B cell (primary cell): ENCODE measurements around the gene MICAL3. TPM values are rescaled to one million over a fixed set of nuclear protein-coding genes. Genes with fewer than 3 reads are reported as not detected.

Experiments used
- ATAC-seq: fragments of 200-7000 bp; cut with Tn5 transposase; one replicate; pipeline ENCODE4 v1.10.0; 2021; ENCODE audit warnings: low read depth, mild to moderate bottlenecking, moderate number of reproducible peaks, moderate library complexity
- CTCF ChIA-PET: fragments of 350-600 bp; sonication (Branson Sonifier 250); formaldehyde crosslinking; loops from one replicate; lab custom pipeline; 2021; ENCODE audit warnings: antibody characterized with exemption, inconsistent platforms; lab: Charles Lee
- POLR2A ChIA-PET: fragments of 350-600 bp; sonication (Branson Sonifier 250); formaldehyde crosslinking; loops from one replicate; lab custom pipeline; 2021; ENCODE audit warnings: antibody characterized with exemption; lab: Charles Lee
- DNase-seq: peaks from one replicate; pipeline ENCODE4 v3.0.0; 2013
- H2AFZ ChIP-seq: 2 replicates; pipeline ENCODE4 v1.6.1; 2012; ENCODE audit warnings: mild to moderate bottlenecking, low read depth, low read length; ENCODE audit not compliant: insufficient read depth, poor library complexity, severe bottlenecking
- H3K27ac ChIP-seq, 2 donors: 1 replicate in 1 of 2; 2 replicates in 1 of 2; pipeline ENCODE4 v1.5.1; 2012 to 2013; ENCODE audit warnings: low read length in 2 of 2, mild to moderate bottlenecking in 2 of 2, moderate library complexity in 1 of 2
- H3K27me3 ChIP-seq, 4 experiments: fragments of 200-600 bp in 1 of 4; sonication (generic) in 1 of 4; replicated peaks in 1 of 4; 1 replicate in 2 of 4; 2 replicates in 2 of 4; pipeline versions ENCODE4 v1.6.1 to v1.7.0; 2013 to 2016; ENCODE audit warnings: low read length in 3 of 4, mild to moderate bottlenecking in 2 of 4, mixed read lengths in 1 of 4, moderate library complexity in 1 of 4; ENCODE audit not compliant: insufficient read depth in 4 of 4, control insufficient read depth in 3 of 4; ENCODE audit errors: control extremely low read depth in 1 of 4
- H3K36me3 ChIP-seq, 2 experiments: replicated peaks in 1 of 2; 1 replicate in 1 of 2; 2 replicates in 1 of 2; pipeline versions ENCODE4 v1.6.1 to v1.7.1; 2013; ENCODE audit warnings: low read length in 1 of 2; ENCODE audit not compliant: insufficient read depth in 2 of 2, control insufficient read depth in 1 of 2; ENCODE audit errors: control extremely low read depth in 1 of 2, extremely low read depth in 1 of 2
- H3K4me1 ChIP-seq, 2 donors: fragments of 200-600 bp in 1 of 2; sonication (generic) in 1 of 2; 1 replicate in 1 of 2; 2 replicates in 1 of 2; pipeline versions ENCODE4 v1.5.1 to v1.6.1; 2013 to 2017; ENCODE audit warnings: low read length in 2 of 2; ENCODE audit not compliant: control insufficient read depth in 2 of 2, insufficient read depth in 2 of 2
- H3K4me2 ChIP-seq: replicated peaks from 2 replicates; pipeline ENCODE3; 2012; ENCODE audit warnings: mild to moderate bottlenecking, low read depth, low read length; ENCODE audit not compliant: poor library complexity, severe bottlenecking
- H3K4me3 ChIP-seq, 5 experiments: fragments of 200-600 bp in 1 of 5; sonication (generic) in 1 of 5; 1 replicate in 3 of 5; 2 replicates in 2 of 5; pipeline versions ENCODE4 v1.5.1 to v1.7.0; 2011 to 2016; ENCODE audit warnings: low read length in 4 of 5, mild to moderate bottlenecking in 4 of 5, low read depth in 2 of 5, control low read depth in 1 of 5, moderate library complexity in 1 of 5; ENCODE audit not compliant: insufficient read depth in 1 of 5; ENCODE audit errors: control extremely low read depth in 1 of 5, extremely low read depth in 1 of 5
- H3K79me2 ChIP-seq: fragments of 200-600 bp; sonication (generic); one replicate; pipeline ENCODE4 v1.6.0; 2016; ENCODE audit warnings: low read length; ENCODE audit not compliant: control insufficient read depth, insufficient read depth
- H3K9ac ChIP-seq: fragments of 200-600 bp; sonication (generic); 2 replicates; pipeline ENCODE4 v1.6.1; 2017; ENCODE audit warnings: mild to moderate bottlenecking, low read length, moderate library complexity
- H3K9me3 ChIP-seq, 3 donors: one replicate each; pipeline versions ENCODE4 v1.6.1 to v1.7.1; 2013; ENCODE audit warnings: low read length in 2 of 3; ENCODE audit not compliant: control insufficient read depth in 2 of 3, insufficient read depth in 1 of 3; ENCODE audit errors: control extremely low read depth in 1 of 3
- H4K20me1 ChIP-seq: 2 replicates; pipeline ENCODE4 v1.6.0; 2012; ENCODE audit warnings: mild to moderate bottlenecking, low read length; ENCODE audit not compliant: insufficient read depth, control insufficient read depth, poor library complexity, severe bottlenecking
- H3K27ac Mint-ChIP-seq: one replicate; pipeline ENCODE4 v1.8.0; 2021; ENCODE audit warnings: mixed read lengths
- H3K27me3 Mint-ChIP-seq: one replicate; pipeline ENCODE4 v1.8.0; 2021; ENCODE audit warnings: mixed read lengths
- H3K4me1 Mint-ChIP-seq: one replicate; pipeline ENCODE4 v1.8.0; 2021; ENCODE audit warnings: mixed read lengths
- H3K4me3 Mint-ChIP-seq: one replicate; pipeline ENCODE4 v1.8.0; 2021; ENCODE audit warnings: mixed read lengths
- H3K9me3 Mint-ChIP-seq: one replicate; pipeline ENCODE4 v1.8.0; 2022; ENCODE audit warnings: mixed read lengths; ENCODE audit not compliant: insufficient read depth
- EZH2 ChIP-seq: IDR thresholded peaks from 2 replicates; pipeline ENCODE4 v1.6.1; 2012; ENCODE audit warnings: borderline replicate concordance, low read depth, mild to moderate bottlenecking, moderate library complexity, low read length; ENCODE audit not compliant: insufficient read depth, poor library complexity, severe bottlenecking
- WGBS: methylation state at CpG from one replicate; pipeline ENCODE4 v1.1.5; 2013; ENCODE audit warnings: missing lambda C conversion rate; ENCODE audit not compliant: insufficient coverage; 5-methylcytosine and 5-hydroxymethylcytosine counted together
- intact Hi-C: fragments of 100-400 bp; cut with micrococcal nuclease; formaldehyde crosslinking; loops from one replicate; pipeline ENCODE4 v1.10.0; 2022
- polyA plus RNA-seq: library from polyadenylated mRNA; depleted of rRNA; stranded (reverse); fragments of >200 nt; gene quantifications from 2 replicates; pipeline ENCODE4 v1.2.3, GENCODE V29; 2012
- total RNA-seq, 2 donors: library from RNA; stranded (reverse); fragments of 120-200 nt in 1 of 2; gene quantifications; 1 replicate in 1 of 2; 2 replicates in 1 of 2; pipeline versions ENCODE4 v1.2.3 to v1.2.4, GENCODE V29; 2013 to 2022
- TF ChIP-seq, protein P1 (sequence below): fragments of 200-600 bp; IDR thresholded peaks from one replicate; pipeline ENCODE4 v1.8.0; 2022; ENCODE audit warnings: antibody characterized with exemption, mild to moderate bottlenecking

MICAL3 gene
- total and polyA plus RNA-seq, 2 donors (not counting 1 experiment from before 2014, with no cell fraction given), result 50.5 to 253 TPM

DNA sequence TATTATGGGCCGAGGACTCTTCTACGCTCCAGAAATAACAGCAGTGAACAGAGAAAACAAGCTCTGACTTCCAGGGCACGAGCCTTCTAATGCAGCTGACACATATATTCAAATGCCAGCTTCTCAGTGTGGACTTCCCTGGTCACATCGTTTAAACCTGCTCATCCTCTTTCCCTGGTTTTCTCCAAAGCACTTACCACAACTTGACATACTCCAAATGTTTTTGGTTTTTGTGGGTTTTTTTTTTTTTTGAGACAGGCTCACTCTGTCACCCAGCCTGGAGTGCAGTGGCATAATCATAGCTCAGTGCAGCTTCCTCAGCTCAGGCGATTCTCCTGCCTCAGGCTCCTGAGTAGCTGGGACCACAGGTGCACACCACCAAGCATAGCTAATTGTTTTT is 105.5 kb downstream of the MICAL3 start:
- CTCF ChIA-PET, result interaction anchor here (1.0 to 5.5 kb wide), 3 partner anchors 30 to 157 kb away, joined by 3 to 60 read pairs (median 4); partner anchors contain the start of gene PEX26

DNA sequence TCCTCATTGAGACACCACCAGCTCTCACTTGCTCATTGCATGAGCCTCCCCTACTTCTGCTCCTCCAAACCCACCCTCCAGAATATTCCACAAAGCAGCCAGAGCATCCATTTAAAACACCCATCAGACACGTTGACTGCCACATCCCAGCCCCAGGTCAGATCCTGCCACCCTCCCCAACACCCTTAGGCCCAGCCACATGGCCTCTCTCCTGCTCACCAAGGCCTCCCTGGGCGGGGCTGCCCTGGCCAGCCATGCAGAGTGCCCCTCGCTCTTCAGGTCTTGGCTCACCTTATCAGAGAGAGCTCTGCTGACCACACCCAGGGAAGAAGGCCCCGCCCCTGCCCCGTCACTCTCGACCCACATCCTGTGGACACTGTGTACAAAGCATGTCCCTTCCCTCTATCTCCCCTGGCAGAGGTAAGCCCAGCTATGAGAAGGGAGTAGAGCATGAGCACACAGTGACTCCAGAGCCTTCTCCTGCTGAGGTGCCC is 106.8 kb downstream of the MICAL3 start:
- TF ChIP-seq, protein P1, sequence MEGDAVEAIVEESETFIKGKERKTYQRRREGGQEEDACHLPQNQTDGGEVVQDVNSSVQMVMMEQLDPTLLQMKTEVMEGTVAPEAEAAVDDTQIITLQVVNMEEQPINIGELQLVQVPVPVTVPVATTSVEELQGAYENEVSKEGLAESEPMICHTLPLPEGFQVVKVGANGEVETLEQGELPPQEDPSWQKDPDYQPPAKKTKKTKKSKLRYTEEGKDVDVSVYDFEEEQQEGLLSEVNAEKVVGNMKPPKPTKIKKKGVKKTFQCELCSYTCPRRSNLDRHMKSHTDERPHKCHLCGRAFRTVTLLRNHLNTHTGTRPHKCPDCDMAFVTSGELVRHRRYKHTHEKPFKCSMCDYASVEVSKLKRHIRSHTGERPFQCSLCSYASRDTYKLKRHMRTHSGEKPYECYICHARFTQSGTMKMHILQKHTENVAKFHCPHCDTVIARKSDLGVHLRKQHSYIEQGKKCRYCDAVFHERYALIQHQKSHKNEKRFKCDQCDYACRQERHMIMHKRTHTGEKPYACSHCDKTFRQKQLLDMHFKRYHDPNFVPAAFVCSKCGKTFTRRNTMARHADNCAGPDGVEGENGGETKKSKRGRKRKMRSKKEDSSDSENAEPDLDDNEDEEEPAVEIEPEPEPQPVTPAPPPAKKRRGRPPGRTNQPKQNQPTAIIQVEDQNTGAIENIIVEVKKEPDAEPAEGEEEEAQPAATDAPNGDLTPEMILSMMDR, result no peak
- TF ChIP-seq EZH2, result no peak
- peaks cover 100% of the 10 kb centered on the region for H3K79me2 ChIP-seq
- DNase-seq (peak; percentile 24), ATAC-seq (peak; percentile 62)
- peak overlapping the region; percentile 26 for H3K9ac ChIP-seq
- H3K4me1 ChIP-seq, result peaks cover 58 to 72% of the 10 kb centered on the region in 2 donors
- Mint-ChIP-seq H3K4me1 (peaks cover 29% of the 10 kb centered on the region), H3K27me3 (no peaks in the 10 kb centered on the region), H3K4me3 (no peak overlapping the region), H3K9me3 (no peaks in the 10 kb centered on the region), H3K27ac (no peak overlapping the region)
- CTCF ChIA-PET, result interaction anchor here (0.7 to 5.5 kb wide), 5 partner anchors 14 to 175 kb away, joined by 3 to 60 read pairs (median 4); partner anchors contain the start of gene PEX26
- no peaks in the 10 kb centered on the region for H3K27me3 ChIP-seq
- H3K9me3 ChIP-seq, result no peaks in the 10 kb centered on the region
- peaks cover 0 to 9% of the 10 kb centered on the region in 2 experiments for H3K36me3 ChIP-seq
- H3K4me2 ChIP-seq, result peak overlapping the region; percentile 57
- H3K27ac ChIP-seq, result peak overlapping the region; percentile 37 to 78
- no peak overlapping the region for H3K4me3 ChIP-seq
- WGBS, result 76% methylated on average over 4 of the region's 6 CpGs
- H4K20me1 ChIP-seq, result peaks cover 99% of the 10 kb centered on the region
- intact Hi-C loops, result loop anchor here (10.0 kb wide), 1 partner anchor 47 kb away; no protein-coding TSS in a partner anchor
- H2AFZ ChIP-seq, result no peak overlapping the region
- POLR2A ChIA-PET, result interaction anchor here (0.6 kb wide), 1 partner anchor 140 kb away, joined by 4 read pairs; no protein-coding TSS in a partner anchor

More for the DNA sequence above, 105.5 kb downstream of the MICAL3 start:
- no peak for TF ChIP-seq EZH2
- TF ChIP-seq, protein P1, result no peak
- Mint-ChIP-seq H3K4me3 (no peak overlapping the region), H3K4me1 (peaks cover 18% of the 10 kb centered on the region), H3K9me3 (no peaks in the 10 kb centered on the region), H3K27me3 (no peaks in the 10 kb centered on the region), H3K27ac (no peak overlapping the region)
- intact Hi-C loops, result loop anchor here (10.0 kb wide), 1 partner anchor 46 kb away; no protein-coding TSS in a partner anchor
- Histone ChIP-seq H3K36me3 (peaks cover 0 to 9% of the 10 kb centered on the region in 2 experiments), H3K4me1 (peaks cover 71 to 85% of the 10 kb centered on the region in 2 donors), H3K79me2 (peaks cover 100% of the 10 kb centered on the region), H3K4me2 (peak overlapping the region; percentile 57), H2AFZ (no peak overlapping the region), H3K27ac (peak overlapping the region in 1 of 2 donors; percentile 78), H3K9me3 (no peaks in the 10 kb centered on the region), H3K27me3 (no peaks in the 10 kb centered on the region), H3K4me3 (no peak overlapping the region), H4K20me1 (peaks cover 99% of the 10 kb centered on the region), H3K9ac (no peak overlapping the region)
- POLR2A ChIA-PET, result interaction anchor here (0.6 to 0.7 kb wide), 2 partner anchors 13 to 26 kb away, joined by 3 to 5 read pairs; no protein-coding TSS in a partner anchor
- ATAC-seq (no peak), DNase-seq (no peak)
- WGBS, result 83% methylated on average over 3 of the region's 5 CpGs
